HEK293 (cell line): ENCODE measurements around the gene ANTXR1.

Experiments used
- CTCF ChIA-PET: fragments of 350-600 bp; formaldehyde crosslinking; extraction: SDS; loops from one replicate; lab custom pipeline; 2021; ENCODE audit warnings: antibody characterized with exemption; lab: Yijun Ruan, JAX
- POLR2A ChIA-PET: fragments of 300-600 bp; formaldehyde crosslinking; extraction: SDS; loops from one replicate; lab custom pipeline; 2020; ENCODE audit warnings: antibody characterized with exemption, inconsistent platforms; lab: Yijun Ruan, JAX
- H3K27ac ChIP-seq: fragments of 200-500 bp; sonication (Bioruptor generic); 2 replicates; pipeline ENCODE4 v1.5.1; 2014; ENCODE audit warnings: low read depth, low read length, control low read depth, inconsistent platforms; ENCODE audit errors: extremely low read depth
- H3K36me3 ChIP-seq, 2 experiments: fragments of 200-500 bp in 1 of 2; sonication (Bioruptor generic) in 1 of 2; 1 replicate in 1 of 2; 2 replicates in 1 of 2; pipeline ENCODE4 v1.5.1; 2014 to 2017; ENCODE audit warnings: inconsistent platforms in 2 of 2, low read length in 2 of 2; ENCODE audit not compliant: control insufficient read depth in 2 of 2, insufficient read depth in 1 of 2
- H3K4me1 ChIP-seq: fragments of 200-500 bp; sonication (Bioruptor generic); 2 replicates; pipeline ENCODE4 v1.5.1; 2014; ENCODE audit warnings: mild to moderate bottlenecking, low read length, inconsistent platforms; ENCODE audit not compliant: control insufficient read depth, insufficient read depth
- H3K4me3 ChIP-seq: 2 replicates; pipeline ENCODE4 v1.5.1; 2011; ENCODE audit warnings: low read depth, mild to moderate bottlenecking, control low read depth, low read length, moderate library complexity
- H3K9me3 ChIP-seq: fragments of 200-500 bp; sonication (Bioruptor generic); 2 replicates; pipeline ENCODE4 v1.5.1; 2014; ENCODE audit warnings: low read depth, low read length, inconsistent platforms; ENCODE audit not compliant: control insufficient read depth, insufficient read depth
- BCL6B ChIP-seq: fragments of 450-650 bp; formaldehyde crosslinking; IDR thresholded peaks from 2 replicates; pipeline ENCODE4 v1.5.1; 2017; ENCODE audit warnings: missing biosample characterization, missing genetic modification characterization
- HOXC10 ChIP-seq: sonication (generic); formaldehyde crosslinking; IDR thresholded peaks from 2 replicates; pipeline ENCODE4 v1.8.1; 2023; ENCODE audit warnings: mild to moderate bottlenecking, missing genetic modification reagents
- SP2 ChIP-seq: fragments of 450-650 bp; formaldehyde crosslinking; IDR thresholded peaks from 2 replicates; pipeline ENCODE4 v1.5.1; 2016; ENCODE audit warnings: missing biosample characterization, missing genetic modification characterization
- ZBTB10 ChIP-seq: fragments of 450-650 bp; formaldehyde crosslinking; IDR thresholded peaks from 2 replicates; pipeline ENCODE4 v1.5.1; 2016; ENCODE audit warnings: missing biosample characterization, missing genetic modification characterization
- ZBTB20 ChIP-seq: fragments of 450-650 bp; formaldehyde crosslinking; IDR thresholded peaks from 2 replicates; pipeline ENCODE4 v1.5.1; 2016; ENCODE audit warnings: missing biosample characterization, missing genetic modification characterization
- ZBTB48 ChIP-seq: fragments of 450-650 bp; formaldehyde crosslinking; IDR thresholded peaks from 2 replicates; pipeline ENCODE4 v1.5.1; 2016; ENCODE audit warnings: missing biosample characterization, missing genetic modification characterization
- ZEB2 ChIP-seq: fragments of 450-650 bp; formaldehyde crosslinking; IDR thresholded peaks from 2 replicates; pipeline ENCODE4 v1.5.1; 2016; ENCODE audit warnings: missing biosample characterization, missing genetic modification characterization
- ZNF112 ChIP-seq: fragments of 450-650 bp; formaldehyde crosslinking; IDR thresholded peaks from 2 replicates; pipeline ENCODE4 v1.5.0; 2017; ENCODE audit warnings: missing biosample characterization, missing genetic modification characterization
- ZNF16 ChIP-seq: fragments of 450-650 bp; formaldehyde crosslinking; IDR thresholded peaks from 2 replicates; pipeline ENCODE4 v1.5.1; 2016; ENCODE audit warnings: low read depth, missing biosample characterization, missing genetic modification characterization
- ZNF19 ChIP-seq: fragments of 450-650 bp; formaldehyde crosslinking; IDR thresholded peaks from 2 replicates; pipeline ENCODE4; 2016; ENCODE audit warnings: missing biosample characterization, missing genetic modification characterization, low read depth
- ZNF335 ChIP-seq: fragments of 450-650 bp; formaldehyde crosslinking; conservative IDR thresholded peaks from 2 replicates; pipeline ENCODE4 v1.5.1; 2016; ENCODE audit warnings: missing biosample characterization, missing genetic modification characterization
- ZNF37A ChIP-seq: fragments of 450-650 bp; IDR thresholded peaks from 2 replicates; pipeline ENCODE4 v1.5.1; 2018; ENCODE audit warnings: missing biosample characterization, missing genetic modification characterization
- ZNF404 ChIP-seq: fragments of 450-650 bp; formaldehyde crosslinking; IDR thresholded peaks from 2 replicates; pipeline ENCODE4 v1.5.1; 2017; ENCODE audit warnings: missing biosample characterization, missing genetic modification characterization
- ZNF518A ChIP-seq: fragments of 450-650 bp; formaldehyde crosslinking; conservative IDR thresholded peaks from 2 replicates; pipeline ENCODE4 v1.5.1; 2016; ENCODE audit warnings: low read depth, missing biosample characterization, missing genetic modification characterization
- ZNF660 ChIP-seq: fragments of 450-650 bp; IDR thresholded peaks from 2 replicates; pipeline ENCODE4 v1.5.1; 2018; ENCODE audit warnings: missing biosample characterization, mild to moderate bottlenecking, missing genetic modification characterization
- ZNF776 ChIP-seq: fragments of 450-650 bp; formaldehyde crosslinking; IDR thresholded peaks from 2 replicates; pipeline ENCODE4 v1.5.0; 2017; ENCODE audit warnings: missing biosample characterization, missing genetic modification characterization, borderline replicate concordance
- TF ChIP-seq, protein P1 (sequence below): fragments of 450-650 bp; formaldehyde crosslinking; IDR thresholded peaks from 2 replicates; pipeline ENCODE4; 2016; ENCODE audit warnings: missing biosample characterization, missing genetic modification characterization
- TF ChIP-seq, protein P2 (sequence below): fragments of 450-650 bp; formaldehyde crosslinking; IDR thresholded peaks from 2 replicates; pipeline ENCODE4 v1.5.1; 2016; ENCODE audit warnings: missing biosample characterization, missing genetic modification characterization

The ANTXR1 gene

GRCh38 chr2:69054431-69054830 lies 41.5 kb downstream of the ANTXR1 start:
- ChIA-PET POLR2A (no interaction called here), CTCF (no interaction called here)
- Histone ChIP-seq H3K36me3 (no peaks in the 10 kb centered on the region; a peak in 1 of 3 replicates), H3K27ac (no peak overlapping the region), H3K9me3 (no peaks in the 10 kb centered on the region), H3K4me3 (no peak overlapping the region), H3K4me1 (no peaks in the 10 kb centered on the region)
- TF ChIP-seq ZBTB10 (tag by site-specific recombination) (no peak), HOXC10 (no peak), ZNF776 (tag by site-specific recombination) (no peak), SP2 (no peak), ZBTB20 (tag by site-specific recombination) (no peak), ZNF518A (tag by site-specific recombination) (no peak), ZNF335 (tag by site-specific recombination) (no peak), ZNF16 (tag by site-specific recombination) (no peak), BCL6B (tag by site-specific recombination) (no peak), ZNF37A (tag by site-specific recombination) (no peak), ZBTB48 (tag by site-specific recombination) (no peak), ZNF660 (tag by site-specific recombination) (no peak), ZNF112 (no peak), ZNF404 (tag by site-specific recombination) (no peak), ZEB2 (no peak), ZNF19 (no peak)
- TF ChIP-seq, protein P1, sequence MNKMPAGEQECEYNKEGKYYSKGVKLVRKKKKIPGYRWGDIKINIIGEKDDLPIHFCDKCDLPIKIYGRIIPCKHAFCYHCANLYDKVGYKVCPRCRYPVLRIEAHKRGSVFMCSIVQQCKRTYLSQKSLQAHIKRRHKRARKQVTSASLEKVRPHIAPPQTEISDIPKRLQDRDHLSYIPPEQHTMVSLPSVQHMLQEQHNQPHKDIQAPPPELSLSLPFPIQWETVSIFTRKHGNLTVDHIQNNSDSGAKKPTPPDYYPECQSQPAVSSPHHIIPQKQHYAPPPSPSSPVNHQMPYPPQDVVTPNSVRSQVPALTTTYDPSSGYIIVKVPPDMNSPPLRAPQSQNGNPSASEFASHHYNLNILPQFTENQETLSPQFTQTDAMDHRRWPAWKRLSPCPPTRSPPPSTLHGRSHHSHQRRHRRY (tag by site-specific recombination) = no peak
- TF ChIP-seq, protein P2, sequence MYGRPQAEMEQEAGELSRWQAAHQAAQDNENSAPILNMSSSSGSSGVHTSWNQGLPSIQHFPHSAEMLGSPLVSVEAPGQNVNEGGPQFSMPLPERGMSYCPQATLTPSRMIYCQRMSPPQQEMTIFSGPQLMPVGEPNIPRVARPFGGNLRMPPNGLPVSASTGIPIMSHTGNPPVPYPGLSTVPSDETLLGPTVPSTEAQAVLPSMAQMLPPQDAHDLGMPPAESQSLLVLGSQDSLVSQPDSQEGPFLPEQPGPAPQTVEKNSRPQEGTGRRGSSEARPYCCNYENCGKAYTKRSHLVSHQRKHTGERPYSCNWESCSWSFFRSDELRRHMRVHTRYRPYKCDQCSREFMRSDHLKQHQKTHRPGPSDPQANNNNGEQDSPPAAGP (tag by site-specific recombination) = no peak
- TF ChIP-seq, all 188 proteins: peak for 0
